ENCODE measurements around the gene SLC2A13.

GRCh38 chr12:39771456-39771855 lies 334.4 kb downstream of the SLC2A13 start:
- TF ChIP-seq CTCF (IDR thresholded peaks at IDR 0.05) (no peak), IRF2 (CRISPR knock-in tag; IDR thresholded peaks at IDR 0.05; ENCODE audit: borderline replicate concordance, low read depth) (no peak), PRRX2 (CRISPR knock-in tag; IDR thresholded peaks at IDR 0.05) (no peak), TCF7 (CRISPR knock-in tag; IDR thresholded peaks at IDR 0.05; ENCODE audit: low read depth) (no peak)
